ENCODE results near the gene CPT2. TPM values are rescaled to one million over a fixed set of nuclear protein-coding genes. Genes with fewer than 3 reads are reported as not detected.

The CPT2 gene
- total RNA-seq, 1 donor: 14.7 TPM

GRCh38 chr1:53155945-53156344 is 40.7 kb upstream of the CPT2 start:
- DNase-seq (ENCODE audit: low read depth): no peak
- TF ChIP-seq CTCF (IDR thresholded peaks at IDR 0.05; ENCODE audit: insufficient read depth, low read length): no peak
- H3K4me3 ChIP-seq (ENCODE audit: low read depth, low read length): no peak overlapping the region

GRCh38 chr1:53156783-53157182 is 39.8 kb upstream of the CPT2 start:
- no peak overlapping the region for H3K4me3 ChIP-seq (ENCODE audit: low read depth, low read length)
- no peak for DNase-seq (ENCODE audit: low read depth)
- no peak for TF ChIP-seq CTCF (IDR thresholded peaks at IDR 0.05; ENCODE audit: insufficient read depth, low read length)

GRCh38 chr1:53158900-53159299 is 37.7 kb upstream of the CPT2 start:
- H3K4me3 ChIP-seq (ENCODE audit: low read depth, low read length): no peak overlapping the region
- no peak for DNase-seq (ENCODE audit: low read depth)
- no peak for TF ChIP-seq CTCF (IDR thresholded peaks at IDR 0.05; ENCODE audit: insufficient read depth, low read length)

- no peak overlapping the region for H3K4me3 ChIP-seq (ENCODE audit: low read depth, low read length)
- DNase-seq (ENCODE audit: low read depth): no peak
- TF ChIP-seq CTCF (IDR thresholded peaks at IDR 0.05; ENCODE audit: insufficient read depth, low read length): no peak
Measured at GRCh38 chr1:53160924-53161378, 35.7 kb upstream of the CPT2 start.

- no peak overlapping the region for H3K4me3 ChIP-seq (ENCODE audit: low read depth, low read length)
- no peak for TF ChIP-seq CTCF (IDR thresholded peaks at IDR 0.05; ENCODE audit: insufficient read depth, low read length)
- DNase-seq (ENCODE audit: low read depth): no peak
Measured at GRCh38 chr1:53162621-53163020, 34.0 kb upstream of the CPT2 start.

- no peak overlapping the region for H3K4me3 ChIP-seq (ENCODE audit: low read depth, low read length)
- TF ChIP-seq CTCF (IDR thresholded peaks at IDR 0.05; ENCODE audit: insufficient read depth, low read length): no peak
- no peak for DNase-seq (ENCODE audit: low read depth)
Measured at GRCh38 chr1:53163291-53163768, 33.3 kb upstream of the CPT2 start.

- peak; percentile 87 for DNase-seq (ENCODE audit: low read depth)
- no peak for TF ChIP-seq CTCF (IDR thresholded peaks at IDR 0.05; ENCODE audit: insufficient read depth, low read length)
- H3K4me3 ChIP-seq (ENCODE audit: low read depth, low read length): no peak overlapping the region
Measured at GRCh38 chr1:53165408-53165961, 31.1 kb upstream of the CPT2 start.
